ENCODE data around the gene PGM1. TPM values are rescaled to one million over a fixed set of nuclear protein-coding genes. Genes with fewer than 3 reads are reported as not detected.
A peak's percentile ranks its signal among the peaks of the same experiment; 100 is the strongest.

Gene PGM1
- total and polyA plus RNA-seq, 7 experiments from 2014 or later: 11.9 to 57.2 (median 16.8) TPM

DNA sequence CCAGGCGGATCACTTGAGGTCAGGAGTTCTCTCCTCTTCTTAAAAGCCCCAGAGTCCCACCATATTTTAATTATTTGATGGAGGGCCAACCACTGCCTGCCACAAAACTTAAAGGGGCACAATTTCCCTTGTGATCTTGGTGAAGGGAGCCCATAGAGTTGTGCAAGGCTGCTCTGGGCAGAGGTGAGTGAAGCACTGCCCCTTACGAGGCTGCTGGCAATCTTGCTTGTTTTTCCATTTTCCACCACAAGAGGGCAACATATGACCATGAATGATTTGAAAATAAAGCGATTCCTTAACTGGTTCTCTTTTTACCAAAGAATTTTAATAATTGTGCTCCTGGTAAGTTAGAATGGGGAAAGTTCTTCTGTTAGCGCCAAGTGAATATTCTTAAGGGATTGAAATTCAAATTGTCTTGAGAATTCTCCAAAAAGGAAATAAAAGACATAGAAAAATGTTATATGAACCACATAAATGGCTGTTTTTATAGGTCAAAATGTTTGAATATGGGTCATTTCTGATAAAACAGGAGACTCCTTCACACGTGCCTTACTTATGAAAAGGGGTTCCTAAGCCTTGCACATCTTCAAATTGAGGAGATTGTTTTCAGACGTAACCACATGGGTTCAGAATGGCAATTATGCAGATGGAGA lies 22.7 kb downstream of the PGM1 start:
- no peaks in the 10 kb centered on the region for H3K4me1 ChIP-seq (ENCODE audit: control insufficient read depth in 2 of 2, insufficient read depth in 2 of 2, low read length in 2 of 2)
- peak; percentile 7 to 81 (median 62) for DNase-seq
- no peak overlapping the region for H3K27ac Mint-ChIP-seq
- H3K27me3 Mint-ChIP-seq: no peaks in the 10 kb centered on the region
- no peaks in the 10 kb centered on the region for H3K36me3 ChIP-seq (ENCODE audit: control insufficient read depth in 2 of 3, insufficient read depth in 3 of 3, low read length in 3 of 3)
- intact Hi-C loops (cut with micrococcal nuclease): loop anchor here (1.0 to 10.0 kb wide), 8 partner anchors 35 to 630 kb away; partner anchors contain the start of gene ROR1 (in 1 of the 2)
- H3K4me3 Mint-ChIP-seq: no peak overlapping the region
- peaks cover 0 to 4% (median 0%) of the 10 kb centered on the region in 5 donors for H3K36me3 Mint-ChIP-seq
- POLR2A ChIA-PET: no interaction called here
- peaks cover 0 to 15% (median 5%) of the 10 kb centered on the region in 7 donors for H3K4me1 Mint-ChIP-seq
- no peak overlapping the region for H3K27ac ChIP-seq (ENCODE audit: low read depth, low read length)
- no peaks in the 10 kb centered on the region for H3K27me3 ChIP-seq (ENCODE audit: control insufficient read depth in 2 of 2, insufficient read depth in 2 of 2, low read length in 2 of 2)
- peak; percentile 88 for ATAC-seq
- no peaks in the 10 kb centered on the region for H3K9me3 ChIP-seq (ENCODE audit: control insufficient read depth in 2 of 3, low read length in 3 of 3)
- H3K4me3 ChIP-seq (ENCODE audit: low read length): no peak overlapping the region
- CTCF ChIA-PET: interaction anchor here (0.6 to 3.0 kb wide), 7 partner anchors 114 to 631 kb away, joined by 3 to 21 read pairs (median 10); no protein-coding TSS in a partner anchor
- no peaks in the 10 kb centered on the region for H3K9me3 Mint-ChIP-seq

DNA sequence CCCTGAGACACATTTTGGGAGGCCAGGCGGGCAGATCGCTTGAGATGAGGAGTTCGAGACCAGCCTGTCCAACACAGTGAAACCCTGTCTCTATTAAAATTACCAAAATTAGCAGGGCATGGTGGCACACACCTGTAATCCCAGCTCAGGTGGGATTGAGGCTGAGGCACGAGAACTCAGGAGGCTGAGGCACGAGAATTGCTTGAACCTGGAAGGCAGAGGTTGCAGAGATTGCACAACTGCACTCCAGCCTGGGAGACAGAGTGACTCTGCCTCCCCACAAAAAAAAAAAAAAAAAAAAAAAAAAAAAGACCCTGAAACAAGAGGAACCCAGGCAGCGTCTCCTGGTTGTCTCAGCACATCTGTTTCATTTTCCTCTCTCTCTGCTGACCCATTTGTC lies 24.2 kb downstream of the PGM1 start:
- Mint-ChIP-seq H3K27me3 (no peaks in the 10 kb centered on the region), H3K9me3 (no peaks in the 10 kb centered on the region), H3K36me3 (peaks cover 0 to 4% (median 0%) of the 10 kb centered on the region in 5 donors), H3K27ac (no peak overlapping the region), H3K4me1 (peaks cover 0 to 12% (median 5%) of the 10 kb centered on the region in 7 donors), H3K4me3 (no peak overlapping the region)
- no peak for DNase-seq
- Histone ChIP-seq H3K27me3 (ENCODE audit: control insufficient read depth in 2 of 2, insufficient read depth in 2 of 2, low read length in 2 of 2) (no peaks in the 10 kb centered on the region), H3K4me3 (ENCODE audit: low read length) (no peak overlapping the region), H3K27ac (ENCODE audit: low read depth, low read length) (no peak overlapping the region), H3K4me1 (ENCODE audit: control insufficient read depth in 2 of 2, insufficient read depth in 2 of 2, low read length in 2 of 2) (no peaks in the 10 kb centered on the region), H3K9me3 (ENCODE audit: control insufficient read depth in 2 of 3, low read length in 3 of 3) (no peaks in the 10 kb centered on the region), H3K36me3 (ENCODE audit: control insufficient read depth in 2 of 3, insufficient read depth in 3 of 3, low read length in 3 of 3) (no peaks in the 10 kb centered on the region)
- ATAC-seq: no peak
- ChIA-PET CTCF (interaction anchor here (0.9 to 3.0 kb wide), 8 partner anchors 34 to 630 kb away, joined by 3 to 21 read pairs (median 8); no protein-coding TSS in a partner anchor), POLR2A (no interaction called here)
- intact Hi-C loops (cut with micrococcal nuclease): loop anchor here in 1 of 2 donors (10.0 kb wide), 1 partner anchor 157 kb away; the partner anchor contains the start of gene ROR1

DNA sequence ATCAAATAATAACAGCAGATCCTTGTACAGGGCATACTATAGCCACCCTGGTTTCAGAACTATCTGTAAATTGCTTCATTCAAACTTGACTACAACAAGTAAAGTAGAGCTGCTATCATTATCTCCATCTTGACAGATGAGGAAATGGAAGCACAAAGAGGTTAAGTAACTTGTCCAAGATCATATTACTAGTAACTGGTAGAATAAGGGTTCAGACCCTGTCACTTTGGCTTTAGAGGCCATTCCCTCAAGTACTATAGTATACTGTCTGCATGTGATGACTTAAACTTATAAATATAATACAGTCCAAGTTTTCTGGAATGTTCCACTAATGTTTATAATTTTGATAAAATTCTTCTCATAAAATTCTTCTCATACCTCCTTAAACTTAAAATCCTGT lies 24.8 kb downstream of the PGM1 start:
- no peaks in the 10 kb centered on the region for H3K27me3 Mint-ChIP-seq
- H3K36me3 ChIP-seq (ENCODE audit: control insufficient read depth in 2 of 3, insufficient read depth in 3 of 3, low read length in 3 of 3): no peaks in the 10 kb centered on the region
- no peaks in the 10 kb centered on the region for H3K27me3 ChIP-seq (ENCODE audit: control insufficient read depth in 2 of 2, insufficient read depth in 2 of 2, low read length in 2 of 2)
- no peak overlapping the region for H3K4me3 ChIP-seq (ENCODE audit: low read length)
- H3K36me3 Mint-ChIP-seq: peaks cover 0 to 4% (median 0%) of the 10 kb centered on the region in 5 donors
- ChIA-PET POLR2A (no interaction called here), CTCF (interaction anchor here (1.7 to 3.0 kb wide), 4 partner anchors 74 to 626 kb away, joined by 6 to 21 read pairs (median 12); no protein-coding TSS in a partner anchor)
- H3K27ac Mint-ChIP-seq: no peak overlapping the region
- no peak for ATAC-seq
- H3K27ac ChIP-seq (ENCODE audit: low read depth, low read length): no peak overlapping the region
- H3K4me1 ChIP-seq (ENCODE audit: control insufficient read depth in 2 of 2, insufficient read depth in 2 of 2, low read length in 2 of 2): no peaks in the 10 kb centered on the region
- intact Hi-C loops (cut with micrococcal nuclease): loop anchor here in 1 of 2 donors (10.0 kb wide), 1 partner anchor 157 kb away; the partner anchor contains the start of gene ROR1
- H3K9me3 Mint-ChIP-seq: peaks cover 0 to 1% (median 0%) of the 10 kb centered on the region in 11 donors
- DNase-seq: no peak
- no peaks in the 10 kb centered on the region for H3K9me3 ChIP-seq (ENCODE audit: control insufficient read depth in 2 of 3, low read length in 3 of 3)
- peaks cover 0 to 13% (median 5%) of the 10 kb centered on the region in 7 donors for H3K4me1 Mint-ChIP-seq
- H3K4me3 Mint-ChIP-seq: no peak overlapping the region

DNA sequence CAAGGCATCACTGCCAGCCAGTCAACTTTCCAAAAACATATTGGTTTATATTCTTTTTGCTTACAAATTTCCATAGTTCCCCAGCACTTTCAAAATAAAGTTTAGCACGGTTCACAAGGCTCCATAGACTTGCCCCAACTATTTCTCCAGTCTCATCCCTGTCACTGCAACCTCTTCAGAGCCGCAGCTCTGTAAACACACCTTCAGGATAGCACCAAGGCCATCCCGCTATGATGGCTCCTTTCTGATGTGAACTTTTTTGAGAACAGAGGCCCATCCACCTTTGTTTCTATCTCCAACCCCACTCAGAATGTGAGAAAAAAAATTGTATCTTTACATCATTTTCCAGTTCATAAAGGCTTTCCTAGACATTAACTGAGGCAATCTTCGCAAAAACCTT lies 26.3 kb downstream of the PGM1 start:
- Histone ChIP-seq H3K27ac (ENCODE audit: low read depth, low read length) (no peak overlapping the region), H3K36me3 (ENCODE audit: control insufficient read depth in 2 of 3, insufficient read depth in 3 of 3, low read length in 3 of 3) (no peaks in the 10 kb centered on the region), H3K9me3 (ENCODE audit: control insufficient read depth in 2 of 3, low read length in 3 of 3) (no peaks in the 10 kb centered on the region), H3K4me1 (ENCODE audit: control insufficient read depth in 2 of 2, insufficient read depth in 2 of 2, low read length in 2 of 2) (no peaks in the 10 kb centered on the region), H3K4me3 (ENCODE audit: low read length) (no peak overlapping the region), H3K27me3 (ENCODE audit: control insufficient read depth in 2 of 2, insufficient read depth in 2 of 2, low read length in 2 of 2) (no peaks in the 10 kb centered on the region)
- H3K9me3 Mint-ChIP-seq: peaks cover 0 to 1% (median 0%) of the 10 kb centered on the region in 11 donors
- peak overlapping the region in 2 of 9 donors; percentile 3 to 6 for H3K27ac Mint-ChIP-seq
- ATAC-seq (no peak), DNase-seq (no peak)
- peaks cover 4 to 12% (median 5%) of the 10 kb centered on the region in 7 donors for H3K4me1 Mint-ChIP-seq
- POLR2A ChIA-PET: interaction anchor here (0.5 kb wide), 1 partner anchor 516 kb away, joined by 4 read pairs; no protein-coding TSS in a partner anchor
- no peaks in the 10 kb centered on the region for H3K27me3 Mint-ChIP-seq
- H3K36me3 Mint-ChIP-seq: peaks cover 0 to 13% (median 0%) of the 10 kb centered on the region in 5 donors
- intact Hi-C loops (cut with micrococcal nuclease): loop anchor here in 1 of 2 donors (10.0 kb wide), 1 partner anchor 155 kb away; the partner anchor contains the start of gene ROR1
- CTCF ChIA-PET: no interaction called here
- no peak overlapping the region for H3K4me3 Mint-ChIP-seq

DNA sequence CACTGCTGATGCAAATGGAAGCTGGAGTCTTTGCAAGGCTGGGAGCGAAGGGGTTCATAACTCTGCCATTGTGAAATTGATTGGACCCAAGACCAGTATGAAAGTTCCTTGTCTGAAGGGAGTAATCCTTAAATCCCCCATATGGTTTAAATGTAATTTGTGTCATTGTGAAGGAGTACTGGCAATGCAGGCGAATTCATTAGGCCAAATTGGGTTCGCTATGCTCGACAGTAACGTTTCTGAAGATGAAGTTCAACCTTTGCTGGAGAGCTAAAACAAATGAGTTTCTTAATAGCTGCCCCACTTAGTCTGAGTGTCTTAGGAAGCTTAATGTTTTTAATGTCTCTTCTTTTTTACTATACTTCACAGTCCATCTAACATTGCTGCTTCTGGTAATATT lies 27.5 kb downstream of the PGM1 start:
- intact Hi-C loops (cut with micrococcal nuclease): no loop called here
- no peak overlapping the region for H3K27ac Mint-ChIP-seq
- H3K4me3 ChIP-seq (ENCODE audit: low read length): no peak overlapping the region
- ChIA-PET POLR2A (no interaction called here), CTCF (interaction anchor here (1.6 kb wide), 1 partner anchor 517 kb away, joined by 7 read pairs; no protein-coding TSS in a partner anchor)
- no peak for DNase-seq
- H3K27me3 ChIP-seq (ENCODE audit: control insufficient read depth in 2 of 2, insufficient read depth in 2 of 2, low read length in 2 of 2): no peaks in the 10 kb centered on the region
- H3K27ac ChIP-seq (ENCODE audit: low read depth, low read length): no peak overlapping the region
- H3K4me1 Mint-ChIP-seq: peaks cover 5 to 12% (median 9%) of the 10 kb centered on the region in 7 donors
- H3K9me3 ChIP-seq (ENCODE audit: control insufficient read depth in 2 of 3, low read length in 3 of 3): no peaks in the 10 kb centered on the region
- H3K9me3 Mint-ChIP-seq: peaks cover 0 to 1% (median 0%) of the 10 kb centered on the region in 11 donors
- peaks cover 0 to 13% (median 0%) of the 10 kb centered on the region in 5 donors for H3K36me3 Mint-ChIP-seq
- H3K36me3 ChIP-seq (ENCODE audit: control insufficient read depth in 2 of 3, insufficient read depth in 3 of 3, low read length in 3 of 3): no peaks in the 10 kb centered on the region
- no peak for ATAC-seq
- no peaks in the 10 kb centered on the region for H3K4me1 ChIP-seq (ENCODE audit: control insufficient read depth in 2 of 2, insufficient read depth in 2 of 2, low read length in 2 of 2)
- no peaks in the 10 kb centered on the region for H3K27me3 Mint-ChIP-seq
- H3K4me3 Mint-ChIP-seq: no peak overlapping the region

DNA sequence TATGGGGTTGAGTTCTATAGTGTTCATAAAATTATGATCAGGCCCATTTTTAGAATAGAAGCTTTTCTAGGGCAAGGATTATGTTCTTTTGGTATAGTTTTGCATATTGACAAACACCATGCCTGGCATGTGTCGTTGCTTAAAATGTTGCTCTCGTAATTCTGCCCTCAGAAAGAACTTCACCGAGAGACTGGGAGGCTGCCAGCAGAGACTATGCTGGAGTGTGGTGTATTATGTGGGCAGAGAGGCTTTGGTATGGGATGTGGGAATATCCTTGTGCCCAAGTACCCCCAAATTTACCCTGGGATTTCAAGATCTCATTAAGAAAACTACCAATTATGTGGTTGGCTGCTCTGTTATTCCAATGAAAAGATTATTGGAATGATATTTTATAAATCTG lies 27.9 kb downstream of the PGM1 start:
- ATAC-seq (no peak), DNase-seq (no peak)
- Histone ChIP-seq H3K27ac (ENCODE audit: low read depth, low read length) (no peak overlapping the region), H3K36me3 (ENCODE audit: control insufficient read depth in 2 of 3, insufficient read depth in 3 of 3, low read length in 3 of 3) (no peaks in the 10 kb centered on the region), H3K4me1 (ENCODE audit: control insufficient read depth in 2 of 2, insufficient read depth in 2 of 2, low read length in 2 of 2) (no peaks in the 10 kb centered on the region), H3K9me3 (ENCODE audit: control insufficient read depth in 2 of 3, low read length in 3 of 3) (no peaks in the 10 kb centered on the region), H3K27me3 (ENCODE audit: control insufficient read depth in 2 of 2, insufficient read depth in 2 of 2, low read length in 2 of 2) (no peaks in the 10 kb centered on the region), H3K4me3 (ENCODE audit: low read length) (no peak overlapping the region)
- no peak overlapping the region for H3K27ac Mint-ChIP-seq
- ChIA-PET POLR2A (no interaction called here), CTCF (interaction anchor here (1.6 kb wide), 1 partner anchor 516 kb away, joined by 7 read pairs; no protein-coding TSS in a partner anchor)
- H3K36me3 Mint-ChIP-seq: peaks cover 0 to 13% (median 0%) of the 10 kb centered on the region in 5 donors
- peaks cover 0 to 1% (median 0%) of the 10 kb centered on the region in 11 donors for H3K9me3 Mint-ChIP-seq
- no peak overlapping the region for H3K4me3 Mint-ChIP-seq
- no peaks in the 10 kb centered on the region for H3K27me3 Mint-ChIP-seq
- intact Hi-C loops (cut with micrococcal nuclease): no loop called here
- peaks cover 5 to 16% (median 12%) of the 10 kb centered on the region in 7 donors for H3K4me1 Mint-ChIP-seq

Data from naive thymus-derived CD4-positive, alpha-beta T cell (primary cell).